Right lobe of liver (tissue), 4 donors: ENCODE results near the gene SIM1.

Source experiments
- CTCF ChIP-seq, 4 donors: fragments of 200-600 bp in 3 of 4; fragments of 450-650 bp in 1 of 4; IDR thresholded peaks; one replicate each; pipeline versions ENCODE4 v1.5.1 to v1.8.0; 2016 to 2022; ENCODE audit warnings: antibody characterized with exemption in 4 of 4, mild to moderate bottlenecking in 2 of 4
- POLR2A ChIP-seq: fragments of 450-650 bp; IDR thresholded peaks from one replicate; pipeline ENCODE4 v1.6.1; 2017; ENCODE audit warnings: antibody characterized with exemption, mild to moderate bottlenecking
- donor health status: DM: no; HTN: no; CAD: no.
- donor health status: DM: no; HTN: no; CAD: no.
- donor health status: DM: no; HTN: yes; CAD: no.

GRCh38 chr6:100457311-100457990 is 7.3 kb downstream of the SIM1 start:
- no peak for TF ChIP-seq CTCF (IDR thresholded peaks at IDR 0.05)
- no peak for TF ChIP-seq POLR2A
